Activated CD4-positive, alpha-beta T cell treated with anti-CD3 and anti-CD28 coated beads for 48 hours (primary cell): ENCODE results near the gene SENP5.
A peak's percentile ranks its signal among the peaks of the same experiment; 100 is the strongest.

Source experiments
- DNase-seq: peaks from one replicate; pipeline ENCODE4 v3.0.0-alpha.2; 2020

The SENP5 gene

GRCh38 chr3:196969660-196970546 is 102.2 kb downstream of the SENP5 start:
- peak; percentile 77 for DNase-seq

DNA sequence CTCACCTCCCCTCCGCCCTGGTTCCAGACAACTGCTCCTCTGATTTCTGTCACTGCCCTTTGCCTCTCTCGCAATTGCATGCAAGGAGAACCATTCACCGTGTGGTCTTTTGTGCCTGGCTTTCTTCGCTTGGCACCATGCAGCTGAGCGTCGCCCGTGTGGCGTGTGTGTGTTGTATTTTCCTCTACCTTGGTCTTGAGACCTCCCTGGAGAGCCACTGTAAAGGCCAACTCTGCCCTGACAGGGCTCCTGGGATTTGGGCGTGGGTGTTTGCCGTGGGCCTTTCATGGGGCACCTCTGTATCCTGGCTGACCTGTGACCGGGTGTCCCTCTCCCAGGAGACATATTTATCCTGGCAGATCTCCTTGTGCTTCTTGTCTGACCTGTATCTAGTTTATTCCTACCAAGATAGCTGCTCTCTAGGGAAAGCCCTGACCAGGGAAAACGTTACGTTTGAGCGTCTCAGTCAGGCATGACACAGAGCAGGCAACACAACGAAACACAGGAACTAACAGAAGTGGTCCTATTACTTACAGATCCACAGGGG is 102.9 kb downstream of the SENP5 start:
- DNase-seq: no peak

DNA sequence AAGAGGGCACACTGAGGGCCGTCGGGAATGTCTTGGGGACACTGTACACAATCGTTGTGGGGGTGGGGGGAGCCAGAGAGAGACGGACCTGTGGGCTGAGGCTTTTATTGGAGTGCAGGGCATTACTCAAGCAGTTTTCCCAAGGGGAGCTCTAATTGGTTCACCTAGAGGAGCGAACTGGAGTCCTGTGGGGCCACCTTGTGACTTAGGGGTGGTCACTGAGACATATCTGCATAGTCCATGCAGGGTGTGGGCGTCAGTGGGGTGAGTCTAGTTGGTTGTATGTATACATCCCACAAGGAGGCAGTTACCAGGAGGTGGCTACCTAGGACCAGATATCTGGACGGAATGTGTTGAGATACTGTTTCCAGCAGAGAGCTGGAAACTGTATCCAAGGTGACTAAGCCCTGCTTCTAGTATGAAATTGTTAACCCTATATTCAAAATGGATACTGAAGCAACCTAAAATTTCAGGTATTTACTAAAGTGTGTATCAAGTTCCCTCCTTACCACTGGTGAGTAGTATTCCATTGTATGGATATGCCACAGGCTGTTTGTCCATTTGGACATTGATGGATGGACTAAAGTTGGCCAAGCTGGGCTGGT is 103.5 kb downstream of the SENP5 start:
- no peak for DNase-seq

DNA sequence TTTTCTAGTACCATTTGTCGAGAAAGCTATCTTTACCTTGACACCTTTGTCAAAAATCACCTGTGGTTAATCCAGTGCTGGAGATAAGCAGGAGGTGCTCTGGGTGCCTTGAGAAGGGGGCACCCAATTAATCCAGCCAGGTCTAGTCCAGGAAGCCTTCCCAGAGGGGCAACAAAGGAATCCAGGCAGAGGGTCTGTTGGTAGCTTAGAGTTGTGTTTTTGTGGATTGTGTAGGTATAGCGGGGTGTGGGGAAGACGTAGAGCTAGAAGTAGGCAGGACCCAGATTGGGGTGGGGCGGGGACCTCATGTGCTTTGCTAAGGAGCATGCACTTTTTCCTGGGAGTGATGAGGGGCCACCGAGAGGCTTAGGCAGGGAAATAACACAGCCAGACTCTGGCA is 106.9 kb downstream of the SENP5 start:
- no peak for DNase-seq

DNA sequence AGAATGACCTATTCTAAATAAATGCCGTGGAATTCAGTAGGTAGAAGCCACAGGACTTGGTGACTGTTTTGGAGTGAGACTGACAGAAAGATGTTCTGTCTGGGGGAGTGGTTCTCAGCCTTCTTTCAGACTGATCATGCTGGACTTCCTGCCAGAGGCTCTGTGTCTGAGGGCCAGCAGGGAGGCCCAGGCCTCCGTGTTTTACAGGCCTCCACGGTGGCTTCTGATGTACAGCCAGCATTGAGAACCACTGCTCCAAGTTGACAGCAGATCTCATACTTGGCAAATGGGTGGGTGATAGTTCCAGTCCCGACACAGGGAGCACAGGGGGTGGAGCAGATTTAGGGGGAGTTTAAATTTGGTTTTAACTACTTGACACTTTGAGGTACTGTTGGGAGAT is 107.6 kb downstream of the SENP5 start:
- no peak for DNase-seq

DNA sequence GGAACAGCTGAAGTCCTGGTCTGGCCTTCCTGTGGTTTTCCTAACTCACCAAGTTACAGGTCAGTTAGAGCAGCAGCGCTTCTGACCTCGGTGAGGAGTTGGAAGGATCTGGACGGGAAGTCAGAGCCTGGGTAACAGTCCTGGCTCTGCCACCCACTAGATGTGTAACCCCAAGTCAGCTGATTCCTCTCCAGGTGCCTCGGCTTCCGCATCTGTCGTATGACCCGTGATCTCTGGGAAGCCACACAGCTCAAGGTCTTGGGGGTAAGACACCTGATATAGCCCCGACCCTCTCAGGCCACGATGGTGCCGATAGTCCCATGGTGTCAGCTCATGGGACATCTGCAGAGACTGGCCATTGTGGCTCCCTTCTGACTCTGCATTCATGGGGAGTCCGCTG is 109.2 kb downstream of the SENP5 start:
- DNase-seq: no peak

DNA sequence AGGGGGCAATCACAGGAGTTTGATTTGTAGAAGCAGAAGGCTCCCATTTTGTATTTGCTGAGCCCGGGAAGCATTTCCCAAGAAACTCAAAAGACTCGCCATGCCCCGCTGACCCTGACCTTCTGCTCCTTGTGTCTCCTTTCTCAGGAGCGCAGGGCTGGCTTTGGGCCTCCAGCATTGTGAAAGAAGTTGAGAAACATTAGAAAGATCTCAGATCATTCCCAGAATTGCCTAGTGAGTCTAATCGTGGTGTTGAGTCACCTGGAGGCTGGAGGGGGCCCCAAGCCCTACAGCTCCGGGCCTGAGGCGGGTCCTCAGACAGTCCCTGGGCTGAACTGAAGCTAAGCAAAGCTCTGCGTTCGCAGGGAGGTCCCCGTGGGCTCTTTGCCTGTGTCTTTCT is 111.8 kb downstream of the SENP5 start:
- DNase-seq: no peak

GRCh38 chr3:196981657-196982056 is 113.9 kb downstream of the SENP5 start:
- DNase-seq: no peak

DNA sequence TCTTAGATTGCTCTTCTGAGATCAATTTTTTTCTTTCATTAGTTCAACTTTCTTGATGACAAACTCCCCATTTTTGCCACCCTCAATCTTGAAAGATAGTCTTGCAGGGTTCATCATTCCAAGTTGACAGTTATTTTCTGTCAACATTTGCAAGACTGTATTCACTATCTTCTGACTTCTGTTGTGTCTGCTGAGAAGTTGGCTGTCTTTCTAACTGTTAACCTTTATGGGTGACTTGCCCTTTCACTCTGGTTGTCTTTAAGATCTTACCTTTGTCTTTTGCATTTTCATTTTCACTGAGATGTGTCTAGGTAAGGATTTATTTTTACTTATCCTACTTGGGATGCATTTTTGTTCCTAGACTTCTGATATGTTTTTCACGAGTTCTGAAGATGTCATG is 115.5 kb downstream of the SENP5 start:
- no peak for DNase-seq
